K562 (cell line): ENCODE data around the gene CALY. TPM values are rescaled to one million over a fixed set of nuclear protein-coding genes. Genes with fewer than 3 reads are reported as not detected.

Experiments used
- CBX3 ChIP-seq, 2 experiments: IDR thresholded peaks; 1 replicate in 1 of 2; 2 replicates in 1 of 2; pipeline ENCODE4 v1.6.1; 2012; ENCODE audit warnings: inconsistent platforms in 2 of 2, low read length in 2 of 2, borderline replicate concordance in 1 of 2, control low read depth in 1 of 2
- EGR1 ChIP-seq: fragments of 450-650 bp; conservative IDR thresholded peaks from 2 replicates; pipeline ENCODE4 v1.6.1; 2017; ENCODE audit warnings: mild to moderate bottlenecking
- GATAD2B ChIP-seq: fragments of 450-650 bp; IDR thresholded peaks from 2 replicates; pipeline ENCODE4 v1.6.1; 2017; ENCODE audit warnings: mild to moderate bottlenecking, borderline replicate concordance
- JUND ChIP-seq, 2 experiments: IDR thresholded peaks; 2 replicates in 1 of 2; 3 replicates in 1 of 2; pipeline ENCODE4 v1.6.1; 2011; ENCODE audit warnings: borderline replicate concordance in 2 of 2, low read depth in 2 of 2, low read length in 2 of 2, improper control_type of control experiment in 1 of 2, missing biosample characterization in 1 of 2, missing genetic modification characterization in 1 of 2, missing genetic modification reagents in 1 of 2
- PYGO2 ChIP-seq: fragments of 450-650 bp; IDR thresholded peaks from 2 replicates; pipeline ENCODE4 v1.6.1; 2016; ENCODE audit warnings: mild to moderate bottlenecking, missing genetic modification characterization, moderate library complexity, missing compliant biosample characterization
- ZEB2 ChIP-seq: fragments of 450-650 bp; IDR thresholded peaks from 2 replicates; pipeline ENCODE4 v1.6.1; 2016
- ZNF586 ChIP-seq: fragments of 450-650 bp; formaldehyde crosslinking; conservative IDR thresholded peaks from 2 replicates; pipeline ENCODE4 v1.4.0; 2020; ENCODE audit warnings: mild to moderate bottlenecking, moderate library complexity
- polyA plus RNA-seq, 8 experiments: library from polyadenylated mRNA; depleted of rRNA in 4 of 8; stranded (reverse) in 5 of 8; unstranded in 3 of 8; fragments of >200 nt; fragmentation: Nextera tagmentation in 2 of 8; fragmentation: Illumina TruSeq in 1 of 8; extraction: Ambion mirVana in 2 of 8; extraction: Trizol in 1 of 8; gene quantifications; 2 replicates each; pipeline versions ENCODE4 v1.2.1 to v1.2.3, GENCODE V29; 2011 to 2014; ENCODE audit warnings: inconsistent platforms in 1 of 8, missing spikeins in 1 of 8
- total RNA-seq, 7 experiments: library from RNA; depleted of rRNA in 6 of 7; stranded (reverse); fragments of >200 nt in 6 of 7; fragmentation: Illumina TruSeq in 2 of 7; extraction: Trizol in 2 of 7; gene quantifications; 2 replicates each; pipeline versions ENCODE4 v1.2.1 to v1.2.3, GENCODE V29; 2011 to 2021; ENCODE audit warnings: low replicate concordance in 1 of 7
- TF ChIP-seq, protein P1 (sequence below): fragments of 450-650 bp; IDR thresholded peaks from 2 replicates; pipeline ENCODE4 v1.6.1; 2016; ENCODE audit warnings: mild to moderate bottlenecking, moderate library complexity
- TF ChIP-seq, protein P2 (sequence below): sonication (generic); formaldehyde crosslinking; IDR thresholded peaks from 2 replicates; pipeline ENCODE4 v1.8.1; 2023; ENCODE audit warnings: mild to moderate bottlenecking, missing genetic modification reagents
- TF ChIP-seq, protein P3 (sequence below): fragments of 250-450 bp; sonication (Bioruptor Pico); IDR thresholded peaks from 2 replicates; pipeline ENCODE4 v1.4.0; 2020; ENCODE audit warnings: borderline replicate concordance
- TF ChIP-seq, protein P4 (sequence below): sonication (generic); formaldehyde crosslinking; IDR thresholded peaks from 2 replicates; pipeline ENCODE4 v1.8.0; 2022; ENCODE audit warnings: mild to moderate bottlenecking, low read depth, missing genetic modification reagents

The CALY gene
- total and polyA plus RNA-seq, 9 of the 15 experiments (the other 6 are each of a cell fraction or from before 2014, with no cell fraction given): not detected

DNA sequence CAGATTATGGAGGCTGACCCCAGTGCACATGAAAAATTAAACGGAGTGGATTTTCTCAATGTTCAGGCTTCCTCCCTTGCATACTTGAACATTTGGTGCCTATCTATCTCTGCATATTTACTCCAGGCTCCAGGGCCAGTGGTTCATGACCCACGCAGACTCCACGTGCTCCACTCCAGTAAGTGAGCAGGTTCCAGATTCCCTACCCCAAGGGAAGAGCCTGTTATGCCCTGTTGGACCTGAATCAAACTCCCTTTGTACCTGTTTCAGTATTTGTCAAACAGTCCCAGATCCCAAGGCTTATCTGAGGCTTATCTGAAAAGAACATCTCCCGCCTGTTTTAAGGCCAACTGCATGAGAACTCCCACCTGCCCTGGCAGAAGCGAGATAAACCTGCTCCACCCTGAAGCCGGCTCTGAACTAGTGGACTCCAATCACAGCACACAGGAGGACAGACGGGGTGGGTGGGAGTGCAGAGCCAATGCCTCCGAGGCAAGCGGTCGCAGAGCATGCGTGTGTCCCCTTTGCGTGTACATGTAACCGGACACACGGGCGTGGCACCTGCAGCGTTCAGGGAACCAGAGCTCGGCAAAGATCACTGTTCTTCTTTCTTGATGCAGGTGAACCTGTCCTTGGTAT lies 23.4 kb upstream of the CALY start (continued):
- TF ChIP-seq, protein P1, sequence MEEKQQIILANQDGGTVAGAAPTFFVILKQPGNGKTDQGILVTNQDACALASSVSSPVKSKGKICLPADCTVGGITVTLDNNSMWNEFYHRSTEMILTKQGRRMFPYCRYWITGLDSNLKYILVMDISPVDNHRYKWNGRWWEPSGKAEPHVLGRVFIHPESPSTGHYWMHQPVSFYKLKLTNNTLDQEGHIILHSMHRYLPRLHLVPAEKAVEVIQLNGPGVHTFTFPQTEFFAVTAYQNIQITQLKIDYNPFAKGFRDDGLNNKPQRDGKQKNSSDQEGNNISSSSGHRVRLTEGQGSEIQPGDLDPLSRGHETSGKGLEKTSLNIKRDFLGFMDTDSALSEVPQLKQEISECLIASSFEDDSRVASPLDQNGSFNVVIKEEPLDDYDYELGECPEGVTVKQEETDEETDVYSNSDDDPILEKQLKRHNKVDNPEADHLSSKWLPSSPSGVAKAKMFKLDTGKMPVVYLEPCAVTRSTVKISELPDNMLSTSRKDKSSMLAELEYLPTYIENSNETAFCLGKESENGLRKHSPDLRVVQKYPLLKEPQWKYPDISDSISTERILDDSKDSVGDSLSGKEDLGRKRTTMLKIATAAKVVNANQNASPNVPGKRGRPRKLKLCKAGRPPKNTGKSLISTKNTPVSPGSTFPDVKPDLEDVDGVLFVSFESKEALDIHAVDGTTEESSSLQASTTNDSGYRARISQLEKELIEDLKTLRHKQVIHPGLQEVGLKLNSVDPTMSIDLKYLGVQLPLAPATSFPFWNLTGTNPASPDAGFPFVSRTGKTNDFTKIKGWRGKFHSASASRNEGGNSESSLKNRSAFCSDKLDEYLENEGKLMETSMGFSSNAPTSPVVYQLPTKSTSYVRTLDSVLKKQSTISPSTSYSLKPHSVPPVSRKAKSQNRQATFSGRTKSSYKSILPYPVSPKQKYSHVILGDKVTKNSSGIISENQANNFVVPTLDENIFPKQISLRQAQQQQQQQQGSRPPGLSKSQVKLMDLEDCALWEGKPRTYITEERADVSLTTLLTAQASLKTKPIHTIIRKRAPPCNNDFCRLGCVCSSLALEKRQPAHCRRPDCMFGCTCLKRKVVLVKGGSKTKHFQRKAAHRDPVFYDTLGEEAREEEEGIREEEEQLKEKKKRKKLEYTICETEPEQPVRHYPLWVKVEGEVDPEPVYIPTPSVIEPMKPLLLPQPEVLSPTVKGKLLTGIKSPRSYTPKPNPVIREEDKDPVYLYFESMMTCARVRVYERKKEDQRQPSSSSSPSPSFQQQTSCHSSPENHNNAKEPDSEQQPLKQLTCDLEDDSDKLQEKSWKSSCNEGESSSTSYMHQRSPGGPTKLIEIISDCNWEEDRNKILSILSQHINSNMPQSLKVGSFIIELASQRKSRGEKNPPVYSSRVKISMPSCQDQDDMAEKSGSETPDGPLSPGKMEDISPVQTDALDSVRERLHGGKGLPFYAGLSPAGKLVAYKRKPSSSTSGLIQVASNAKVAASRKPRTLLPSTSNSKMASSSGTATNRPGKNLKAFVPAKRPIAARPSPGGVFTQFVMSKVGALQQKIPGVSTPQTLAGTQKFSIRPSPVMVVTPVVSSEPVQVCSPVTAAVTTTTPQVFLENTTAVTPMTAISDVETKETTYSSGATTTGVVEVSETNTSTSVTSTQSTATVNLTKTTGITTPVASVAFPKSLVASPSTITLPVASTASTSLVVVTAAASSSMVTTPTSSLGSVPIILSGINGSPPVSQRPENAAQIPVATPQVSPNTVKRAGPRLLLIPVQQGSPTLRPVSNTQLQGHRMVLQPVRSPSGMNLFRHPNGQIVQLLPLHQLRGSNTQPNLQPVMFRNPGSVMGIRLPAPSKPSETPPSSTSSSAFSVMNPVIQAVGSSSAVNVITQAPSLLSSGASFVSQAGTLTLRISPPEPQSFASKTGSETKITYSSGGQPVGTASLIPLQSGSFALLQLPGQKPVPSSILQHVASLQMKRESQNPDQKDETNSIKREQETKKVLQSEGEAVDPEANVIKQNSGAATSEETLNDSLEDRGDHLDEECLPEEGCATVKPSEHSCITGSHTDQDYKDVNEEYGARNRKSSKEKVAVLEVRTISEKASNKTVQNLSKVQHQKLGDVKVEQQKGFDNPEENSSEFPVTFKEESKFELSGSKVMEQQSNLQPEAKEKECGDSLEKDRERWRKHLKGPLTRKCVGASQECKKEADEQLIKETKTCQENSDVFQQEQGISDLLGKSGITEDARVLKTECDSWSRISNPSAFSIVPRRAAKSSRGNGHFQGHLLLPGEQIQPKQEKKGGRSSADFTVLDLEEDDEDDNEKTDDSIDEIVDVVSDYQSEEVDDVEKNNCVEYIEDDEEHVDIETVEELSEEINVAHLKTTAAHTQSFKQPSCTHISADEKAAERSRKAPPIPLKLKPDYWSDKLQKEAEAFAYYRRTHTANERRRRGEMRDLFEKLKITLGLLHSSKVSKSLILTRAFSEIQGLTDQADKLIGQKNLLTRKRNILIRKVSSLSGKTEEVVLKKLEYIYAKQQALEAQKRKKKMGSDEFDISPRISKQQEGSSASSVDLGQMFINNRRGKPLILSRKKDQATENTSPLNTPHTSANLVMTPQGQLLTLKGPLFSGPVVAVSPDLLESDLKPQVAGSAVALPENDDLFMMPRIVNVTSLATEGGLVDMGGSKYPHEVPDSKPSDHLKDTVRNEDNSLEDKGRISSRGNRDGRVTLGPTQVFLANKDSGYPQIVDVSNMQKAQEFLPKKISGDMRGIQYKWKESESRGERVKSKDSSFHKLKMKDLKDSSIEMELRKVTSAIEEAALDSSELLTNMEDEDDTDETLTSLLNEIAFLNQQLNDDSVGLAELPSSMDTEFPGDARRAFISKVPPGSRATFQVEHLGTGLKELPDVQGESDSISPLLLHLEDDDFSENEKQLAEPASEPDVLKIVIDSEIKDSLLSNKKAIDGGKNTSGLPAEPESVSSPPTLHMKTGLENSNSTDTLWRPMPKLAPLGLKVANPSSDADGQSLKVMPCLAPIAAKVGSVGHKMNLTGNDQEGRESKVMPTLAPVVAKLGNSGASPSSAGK: peak; percentile 92
- TF ChIP-seq JUND (IDR thresholded peaks at IDR 0.05; ENCODE audit: borderline replicate concordance, low read depth, low read length) (0 out of 2 replicates have a peak, but pooled peaks have one; percentile 1), JUND (tag; IDR thresholded peaks at IDR 0.05; ENCODE audit: borderline replicate concordance, low read depth, low read length) (no peak), PYGO2 (tag) (no peak), ZEB2 (peak; percentile 74), CBX3 (IDR thresholded peaks at IDR 0.05; ENCODE audit: borderline replicate concordance in 1 of 2, low read length in 2 of 2) (peak in 1 of 2 experiments; percentile 49; a peak in 1 of 3 replicates), GATAD2B (peak; percentile 45; the same call in 1 of the 2 replicates), ZNF586 (CRISPR knock-in tag) (no peak), EGR1 (0 out of 2 replicates have a peak, but pooled peaks have one; percentile 5)
- TF ChIP-seq, protein P2, sequence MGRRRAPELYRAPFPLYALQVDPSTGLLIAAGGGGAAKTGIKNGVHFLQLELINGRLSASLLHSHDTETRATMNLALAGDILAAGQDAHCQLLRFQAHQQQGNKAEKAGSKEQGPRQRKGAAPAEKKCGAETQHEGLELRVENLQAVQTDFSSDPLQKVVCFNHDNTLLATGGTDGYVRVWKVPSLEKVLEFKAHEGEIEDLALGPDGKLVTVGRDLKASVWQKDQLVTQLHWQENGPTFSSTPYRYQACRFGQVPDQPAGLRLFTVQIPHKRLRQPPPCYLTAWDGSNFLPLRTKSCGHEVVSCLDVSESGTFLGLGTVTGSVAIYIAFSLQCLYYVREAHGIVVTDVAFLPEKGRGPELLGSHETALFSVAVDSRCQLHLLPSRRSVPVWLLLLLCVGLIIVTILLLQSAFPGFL (CRISPR knock-in tag): no peak
- TF ChIP-seq, protein P3, sequence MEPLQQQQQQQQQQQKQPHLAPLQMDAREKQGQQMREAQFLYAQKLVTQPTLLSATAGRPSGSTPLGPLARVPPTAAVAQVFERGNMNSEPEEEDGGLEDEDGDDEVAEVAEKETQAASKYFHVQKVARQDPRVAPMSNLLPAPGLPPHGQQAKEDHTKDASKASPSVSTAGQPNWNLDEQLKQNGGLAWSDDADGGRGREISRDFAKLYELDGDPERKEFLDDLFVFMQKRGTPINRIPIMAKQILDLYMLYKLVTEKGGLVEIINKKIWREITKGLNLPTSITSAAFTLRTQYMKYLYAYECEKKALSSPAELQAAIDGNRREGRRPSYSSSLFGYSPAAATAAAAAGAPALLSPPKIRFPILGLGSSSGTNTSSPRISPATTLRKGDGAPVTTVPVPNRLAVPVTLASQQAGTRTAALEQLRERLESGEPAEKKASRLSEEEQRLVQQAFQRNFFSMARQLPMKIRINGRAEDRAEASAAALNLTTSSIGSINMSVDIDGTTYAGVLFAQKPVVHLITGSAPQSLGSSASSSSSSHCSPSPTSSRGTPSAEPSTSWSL (CRISPR knock-in tag): no peak
- TF ChIP-seq, protein P4, sequence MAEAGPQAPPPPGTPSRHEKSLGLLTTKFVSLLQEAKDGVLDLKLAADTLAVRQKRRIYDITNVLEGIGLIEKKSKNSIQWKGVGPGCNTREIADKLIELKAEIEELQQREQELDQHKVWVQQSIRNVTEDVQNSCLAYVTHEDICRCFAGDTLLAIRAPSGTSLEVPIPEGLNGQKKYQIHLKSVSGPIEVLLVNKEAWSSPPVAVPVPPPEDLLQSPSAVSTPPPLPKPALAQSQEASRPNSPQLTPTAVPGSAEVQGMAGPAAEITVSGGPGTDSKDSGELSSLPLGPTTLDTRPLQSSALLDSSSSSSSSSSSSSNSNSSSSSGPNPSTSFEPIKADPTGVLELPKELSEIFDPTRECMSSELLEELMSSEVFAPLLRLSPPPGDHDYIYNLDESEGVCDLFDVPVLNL (CRISPR knock-in tag): 0 out of 2 replicates have a peak, but pooled peaks have one; percentile 66
